ENCODE measurements around the gene DDR2.
A peak's percentile ranks its signal among the peaks of the same experiment; 100 is the strongest.

Gene DDR2

GRCh38 chr1:162621256-162621655, 11.0 kb upstream of the DDR2 start:
- Histone ChIP-seq H2BK5ac (ENCODE audit: low read depth, low read length, poor library complexity, severe bottlenecking) (no peak overlapping the region), H2AK5ac (ENCODE audit: low read length, severe bottlenecking) (no peak overlapping the region)

GRCh38 chr1:162625679-162626078, 6.6 kb upstream of the DDR2 start:
- no peak overlapping the region for H3K14ac ChIP-seq (ENCODE audit: low read length in 2 of 2)
- no peak overlapping the region for H3K4ac ChIP-seq (ENCODE audit: low read depth in 1 of 2, low read length in 2 of 2)
- no peak overlapping the region for H2BK120ac ChIP-seq (ENCODE audit: low read depth, low read length)
- no peaks in the 10 kb centered on the region for H3K79me1 ChIP-seq (replicated peaks; ENCODE audit: low read length, poor library complexity, severe bottlenecking)
- H3K9me3 ChIP-seq (ENCODE audit: control insufficient read depth, low read length): no peaks in the 10 kb centered on the region
- H3K4me1 ChIP-seq (ENCODE audit: control insufficient read depth, insufficient read depth, low read depth, low read length): no peaks in the 10 kb centered on the region
- H2BK5ac ChIP-seq (ENCODE audit: low read depth, low read length, poor library complexity, severe bottlenecking): no peak overlapping the region
- no peaks in the 10 kb centered on the region for H3K36me3 ChIP-seq (ENCODE audit: control insufficient read depth in 1 of 2, insufficient read depth in 2 of 2, low read depth in 1 of 2, low read length in 2 of 2)
- DNase-seq: no peak
- no peak overlapping the region for H3K4me2 ChIP-seq (ENCODE audit: low read length, poor library complexity, severe bottlenecking)
- peak overlapping the region; percentile 83 for H3K9ac ChIP-seq (ENCODE audit: low read length)
- H2AK5ac ChIP-seq (ENCODE audit: low read length, severe bottlenecking): no peak overlapping the region
- 52% methylated on average over 1 of the region's 2 CpGs for WGBS
- no peaks in the 10 kb centered on the region for H3K27me3 ChIP-seq (ENCODE audit: control insufficient read depth in 1 of 2, insufficient read depth in 1 of 2, low read length in 2 of 2)
- H2BK12ac ChIP-seq (ENCODE audit: low read length in 2 of 2): no peak overlapping the region
- no peak overlapping the region for H3K23ac ChIP-seq (ENCODE audit: low read length in 2 of 2)
- no peak overlapping the region for H4K91ac ChIP-seq (ENCODE audit: low read length)
- no peak overlapping the region for H3K27ac ChIP-seq (ENCODE audit: low read length, poor library complexity, severe bottlenecking)
- no peak overlapping the region for H3K18ac ChIP-seq (ENCODE audit: low read depth in 1 of 2, low read length in 2 of 2)
- H2AFZ ChIP-seq (ENCODE audit: low read depth, low read length): no peak overlapping the region
- no peak overlapping the region for H2BK15ac ChIP-seq (ENCODE audit: low read depth, poor library complexity, severe bottlenecking)
- no peak overlapping the region for H4K8ac ChIP-seq (ENCODE audit: low read length)
- H3K4me3 ChIP-seq (ENCODE audit: insufficient read depth in 1 of 2, low read depth in 1 of 2, low read length in 2 of 2): peak overlapping the region in 1 of 2 experiments; percentile 9

More at GRCh38 chr1:162621256-162621655, 11.0 kb upstream of the DDR2 start:
- H4K91ac ChIP-seq (ENCODE audit: low read length): no peak overlapping the region
- H2BK120ac ChIP-seq (ENCODE audit: low read depth, low read length): no peak overlapping the region
- H3K36me3 ChIP-seq (ENCODE audit: control insufficient read depth in 1 of 2, insufficient read depth in 2 of 2, low read depth in 1 of 2, low read length in 2 of 2): peaks cover 0 to 6% of the 10 kb centered on the region in 2 experiments
- no peaks in the 10 kb centered on the region for H3K79me1 ChIP-seq (replicated peaks; ENCODE audit: low read length, poor library complexity, severe bottlenecking)
- no peak overlapping the region for H2BK12ac ChIP-seq (ENCODE audit: low read length in 2 of 2)
- no peak overlapping the region for H2AFZ ChIP-seq (ENCODE audit: low read depth, low read length)
- no peak overlapping the region for H4K8ac ChIP-seq (ENCODE audit: low read length)
- no peak overlapping the region for H3K27ac ChIP-seq (ENCODE audit: low read length, poor library complexity, severe bottlenecking)
- H3K4me1 ChIP-seq (ENCODE audit: control insufficient read depth, insufficient read depth, low read depth, low read length): no peaks in the 10 kb centered on the region
- no peak overlapping the region for H3K4ac ChIP-seq (ENCODE audit: low read depth in 1 of 2, low read length in 2 of 2)
- no peak overlapping the region for H3K18ac ChIP-seq (ENCODE audit: low read depth in 1 of 2, low read length in 2 of 2)
- H3K9ac ChIP-seq (ENCODE audit: low read length): no peak overlapping the region
- H3K4me3 ChIP-seq (ENCODE audit: insufficient read depth in 1 of 2, low read depth in 1 of 2, low read length in 2 of 2): no peak overlapping the region
- no peak for DNase-seq
- no peaks in the 10 kb centered on the region for H3K27me3 ChIP-seq (ENCODE audit: control insufficient read depth in 1 of 2, insufficient read depth in 1 of 2, low read length in 2 of 2)
- no peak overlapping the region for H3K4me2 ChIP-seq (ENCODE audit: low read length, poor library complexity, severe bottlenecking)
- no peak overlapping the region for H3K14ac ChIP-seq (ENCODE audit: low read length in 2 of 2)
- peaks cover 18% of the 10 kb centered on the region for H3K9me3 ChIP-seq (ENCODE audit: control insufficient read depth, low read length)
- H3K23ac ChIP-seq (ENCODE audit: low read length in 2 of 2): no peak overlapping the region
- H2BK15ac ChIP-seq (ENCODE audit: low read depth, poor library complexity, severe bottlenecking): no peak overlapping the region

- no peak overlapping the region for H4K91ac ChIP-seq (ENCODE audit: low read length)
- H2BK12ac ChIP-seq (ENCODE audit: low read length in 2 of 2): peak overlapping the region in 1 of 2 experiments; percentile 15
- H3K27me3 ChIP-seq (ENCODE audit: control insufficient read depth in 1 of 2, insufficient read depth in 1 of 2, low read length in 2 of 2): no peaks in the 10 kb centered on the region
- no peak overlapping the region for H2AK5ac ChIP-seq (ENCODE audit: low read length, severe bottlenecking)
- no peak overlapping the region for H2BK120ac ChIP-seq (ENCODE audit: low read depth, low read length)
- H3K4me3 ChIP-seq (ENCODE audit: insufficient read depth in 1 of 2, low read depth in 1 of 2, low read length in 2 of 2): peak overlapping the region in 1 of 2 experiments; percentile 66
- H3K9me3 ChIP-seq (ENCODE audit: control insufficient read depth, low read length): no peaks in the 10 kb centered on the region
- no peak overlapping the region for H2BK5ac ChIP-seq (ENCODE audit: low read depth, low read length, poor library complexity, severe bottlenecking)
- H3K9ac ChIP-seq (ENCODE audit: low read length): peak overlapping the region; percentile 83
- no peak overlapping the region for H3K23ac ChIP-seq (ENCODE audit: low read length in 2 of 2)
- DNase-seq: no peak
- no peak overlapping the region for H2AFZ ChIP-seq (ENCODE audit: low read depth, low read length)
- no peak overlapping the region for H3K27ac ChIP-seq (ENCODE audit: low read length, poor library complexity, severe bottlenecking)
- no peak overlapping the region for H3K4me2 ChIP-seq (ENCODE audit: low read length, poor library complexity, severe bottlenecking)
- no peak overlapping the region for H3K14ac ChIP-seq (ENCODE audit: low read length in 2 of 2)
- peak overlapping the region in 1 of 2 experiments; percentile 24 for H3K4ac ChIP-seq (ENCODE audit: low read depth in 1 of 2, low read length in 2 of 2)
- WGBS: 46% methylated on average over 2 of the region's 2 CpGs
- no peak overlapping the region for H2BK15ac ChIP-seq (ENCODE audit: low read depth, poor library complexity, severe bottlenecking)
- no peaks in the 10 kb centered on the region for H3K36me3 ChIP-seq (ENCODE audit: control insufficient read depth in 1 of 2, insufficient read depth in 2 of 2, low read depth in 1 of 2, low read length in 2 of 2)
- H3K4me1 ChIP-seq (ENCODE audit: control insufficient read depth, insufficient read depth, low read depth, low read length): peaks cover 3% of the 10 kb centered on the region
- H3K79me1 ChIP-seq (replicated peaks; ENCODE audit: low read length, poor library complexity, severe bottlenecking): no peaks in the 10 kb centered on the region
- H3K18ac ChIP-seq (ENCODE audit: low read depth in 1 of 2, low read length in 2 of 2): peak overlapping the region in 1 of 2 experiments; percentile 73
- no peak overlapping the region for H4K8ac ChIP-seq (ENCODE audit: low read length)
Measured at GRCh38 chr1:162626094-162626493, 6.2 kb upstream of the DDR2 start.

- WGBS: 67% methylated on average over 1 of the region's 2 CpGs
- H3K4ac ChIP-seq (ENCODE audit: low read depth in 1 of 2, low read length in 2 of 2): no peak overlapping the region
- H3K18ac ChIP-seq (ENCODE audit: low read depth in 1 of 2, low read length in 2 of 2): no peak overlapping the region
- H3K4me1 ChIP-seq (ENCODE audit: control insufficient read depth, insufficient read depth, low read depth, low read length): peaks cover 5% of the 10 kb centered on the region
- no peak overlapping the region for H2BK12ac ChIP-seq (ENCODE audit: low read length in 2 of 2)
- H3K9me3 ChIP-seq (ENCODE audit: control insufficient read depth, low read length): no peaks in the 10 kb centered on the region
- H2AK5ac ChIP-seq (ENCODE audit: low read length, severe bottlenecking): no peak overlapping the region
- no peak overlapping the region for H2AFZ ChIP-seq (ENCODE audit: low read depth, low read length)
- no peak overlapping the region for H3K4me2 ChIP-seq (ENCODE audit: low read length, poor library complexity, severe bottlenecking)
- peak overlapping the region; percentile 83 for H3K9ac ChIP-seq (ENCODE audit: low read length)
- H2BK15ac ChIP-seq (ENCODE audit: low read depth, poor library complexity, severe bottlenecking): no peak overlapping the region
- no peak overlapping the region for H3K27ac ChIP-seq (ENCODE audit: low read length, poor library complexity, severe bottlenecking)
- no peaks in the 10 kb centered on the region for H3K36me3 ChIP-seq (ENCODE audit: control insufficient read depth in 1 of 2, insufficient read depth in 2 of 2, low read depth in 1 of 2, low read length in 2 of 2)
- no peak overlapping the region for H3K14ac ChIP-seq (ENCODE audit: low read length in 2 of 2)
- H4K91ac ChIP-seq (ENCODE audit: low read length): no peak overlapping the region
- no peaks in the 10 kb centered on the region for H3K27me3 ChIP-seq (ENCODE audit: control insufficient read depth in 1 of 2, insufficient read depth in 1 of 2, low read length in 2 of 2)
- H2BK120ac ChIP-seq (ENCODE audit: low read depth, low read length): no peak overlapping the region
- H3K23ac ChIP-seq (ENCODE audit: low read length in 2 of 2): no peak overlapping the region
- H3K79me1 ChIP-seq (replicated peaks; ENCODE audit: low read length, poor library complexity, severe bottlenecking): no peaks in the 10 kb centered on the region
- no peak for DNase-seq
- no peak overlapping the region for H4K8ac ChIP-seq (ENCODE audit: low read length)
- H2BK5ac ChIP-seq (ENCODE audit: low read depth, low read length, poor library complexity, severe bottlenecking): no peak overlapping the region
- peak overlapping the region in 1 of 2 experiments; percentile 66 for H3K4me3 ChIP-seq (ENCODE audit: insufficient read depth in 1 of 2, low read depth in 1 of 2, low read length in 2 of 2)
Measured at GRCh38 chr1:162626761-162627160, 5.5 kb upstream of the DDR2 start.
